Left lobe of liver (tissue), 2 donors: ENCODE results near the gene NOL4L. TPM values are rescaled to one million over a fixed set of nuclear protein-coding genes. Genes with fewer than 3 reads are reported as not detected.
"Not testable (repeated sequence)": the region's sequence is repeated elsewhere in the genome, so short reads cannot be mapped to it uniquely, and the experiment has no call there.

Source experiments
- ATAC-seq: fragments of 200-7000 bp; cut with Tn5 transposase; one replicate; pipeline ENCODE4 v1.9.1; 2020; ENCODE audit warnings: mild to moderate bottlenecking, moderate library complexity
- DNase-seq: peaks from one replicate; pipeline ENCODE4 v3.0.0-alpha.2; 2020; ENCODE audit warnings: low spot score
- total RNA-seq: library from RNA; stranded (reverse); gene quantifications from one replicate; pipeline ENCODE4 v1.2.1, GENCODE V29; 2021
- donor health status: DM: no; HTN: no; CAD: no; lungs with moderate emphysema.
- donor health status: DM: no; HTN: yes; CAD: no.

The NOL4L gene
- total RNA-seq, 1 donor from 2014 or later, result 5.8 TPM

GRCh38 chr20:32512047-32512385 lies 73.1 kb downstream of the NOL4L start:
- no peak for DNase-seq
- no peak for ATAC-seq

DNA sequence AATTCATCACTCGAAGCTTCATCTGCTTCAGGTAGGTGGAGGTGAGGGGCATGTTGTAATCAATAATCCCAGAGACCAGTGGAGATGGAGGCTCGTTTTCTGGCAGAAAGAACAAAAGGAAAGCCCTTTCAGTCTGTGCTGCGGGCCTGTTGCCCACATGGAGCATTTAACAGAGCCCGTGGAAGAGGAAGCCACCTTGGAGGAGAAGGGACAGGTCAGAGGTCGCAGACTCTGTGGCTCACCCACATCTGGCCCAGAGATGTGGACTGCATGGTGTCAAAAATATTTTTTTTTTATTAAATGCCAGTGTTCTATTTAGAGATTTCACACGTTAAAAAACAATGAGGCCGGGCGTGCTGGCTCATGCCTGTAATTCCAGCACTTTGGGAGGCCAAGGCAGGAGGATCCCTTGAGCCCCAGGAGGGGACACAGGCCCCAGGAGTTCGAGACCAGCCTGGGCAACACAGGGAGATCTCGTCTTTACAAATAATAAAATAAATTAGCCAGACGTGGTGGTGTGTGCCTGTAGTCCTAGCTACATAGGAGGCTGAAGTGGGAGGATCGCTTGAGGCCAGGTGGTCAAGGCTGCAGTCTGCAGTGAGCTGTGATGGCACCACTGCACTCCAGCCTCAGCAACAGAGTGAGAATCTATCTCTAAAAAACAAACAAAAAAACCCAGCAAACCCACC lies 73.6 kb downstream of the NOL4L start:
- no peak for DNase-seq
- no peak for ATAC-seq

- no peak for ATAC-seq
These were observed 74.4 kb downstream of the NOL4L start for GRCh38 chr20:32510601-32511357.

GRCh38 chr20:32510120-32510600 lies 75.0 kb downstream of the NOL4L start:
- ATAC-seq, result no peak
- DNase-seq, result no peak

More at GRCh38 chr20:32510601-32511357, 74.4 kb downstream of the NOL4L start:
- no peak for DNase-seq

DNA sequence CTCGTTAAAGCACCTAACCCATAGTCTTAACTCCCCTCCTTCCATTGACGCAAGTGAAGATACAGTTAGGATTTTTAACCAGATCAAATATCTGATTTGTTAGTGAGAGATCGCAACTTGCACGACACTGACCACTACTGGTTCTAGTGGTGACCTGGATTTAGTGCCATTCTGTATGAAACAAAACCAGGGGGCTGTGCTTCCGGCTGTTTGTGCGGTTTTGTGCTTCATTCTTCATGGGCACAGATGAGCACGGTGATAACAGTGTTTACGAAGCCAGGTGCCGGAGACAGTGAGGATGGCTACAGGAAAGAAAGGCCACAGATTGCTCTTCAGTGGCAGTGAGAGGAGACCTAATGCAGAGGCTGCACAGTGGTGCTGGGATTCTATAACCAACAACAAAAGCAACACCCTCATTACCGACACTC lies 75.5 kb downstream of the NOL4L start:
- DNase-seq, result no peak
- ATAC-seq, result peak; percentile 56

DNA sequence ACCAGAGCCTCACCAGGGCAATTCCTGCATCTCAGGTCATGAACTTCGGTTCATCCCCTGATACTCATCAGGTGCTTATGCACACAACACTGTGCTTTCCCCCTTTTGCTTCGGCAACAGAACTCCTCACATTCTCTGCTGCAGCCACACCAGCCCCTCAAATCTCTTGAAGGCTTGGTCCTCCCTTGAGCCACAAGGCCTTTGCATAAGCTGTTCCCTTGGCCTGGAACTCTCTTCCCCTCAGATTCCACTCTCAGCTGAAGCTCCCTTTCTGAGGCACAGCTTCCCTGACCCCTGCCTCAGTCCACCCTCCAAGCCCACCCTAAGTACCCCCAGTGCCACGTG lies 76.4 kb downstream of the NOL4L start:
- ATAC-seq, result no peak
- DNase-seq, result no peak

DNA sequence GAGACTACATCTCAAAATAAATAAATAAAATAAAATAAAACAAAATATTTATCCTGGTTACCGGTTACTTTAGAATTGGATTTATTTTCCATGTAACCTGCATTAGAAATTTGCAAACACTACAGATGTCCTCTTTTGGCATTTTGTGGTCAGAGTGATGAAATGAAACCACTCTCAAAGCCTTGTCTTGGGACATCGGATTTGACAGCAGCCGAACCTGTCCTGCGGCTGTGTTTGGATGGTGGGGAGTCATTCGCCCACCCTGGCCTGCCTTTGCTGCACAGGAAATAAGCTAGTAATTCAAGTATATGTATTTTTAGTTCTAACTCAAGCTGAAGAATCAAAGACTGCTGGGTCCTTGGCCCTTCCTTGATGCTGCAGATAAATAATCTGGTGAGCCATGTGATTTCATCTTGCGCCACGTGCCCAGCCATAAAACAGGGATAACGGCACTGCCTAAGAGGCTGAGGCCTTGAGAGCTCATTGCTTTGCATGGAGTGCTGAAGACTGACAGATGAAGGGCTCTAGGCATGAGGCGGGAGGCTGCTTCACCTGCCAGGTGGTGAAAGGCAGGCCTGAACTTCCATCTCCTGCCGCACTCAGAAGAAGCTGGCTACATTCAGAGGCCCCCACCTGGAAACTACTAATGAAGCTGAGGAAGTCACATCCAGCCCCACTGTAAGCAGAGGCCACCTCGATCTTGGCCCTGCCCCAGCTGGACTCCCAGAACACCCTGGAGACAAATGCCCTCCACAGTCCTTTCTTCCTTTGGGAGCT lies 76.9 kb downstream of the NOL4L start:
- DNase-seq, result no peak
- ATAC-seq, result no peak

GRCh38 chr20:32506721-32507120 lies 78.4 kb downstream of the NOL4L start:
- ATAC-seq, result no peak
- DNase-seq, result no peak

GRCh38 chr20:32505723-32506473 lies 79.2 kb downstream of the NOL4L start:
- peak; percentile 83 for ATAC-seq
- peak; percentile 67 for DNase-seq

- ATAC-seq (no peak), DNase-seq (no peak)
These were observed 83.4 kb downstream of the NOL4L start for GRCh38 chr20:32501709-32502108.

- ATAC-seq, result peak; percentile 58
- no peak for DNase-seq
These were observed 87.4 kb downstream of the NOL4L start for GRCh38 chr20:32497589-32498224.

DNA sequence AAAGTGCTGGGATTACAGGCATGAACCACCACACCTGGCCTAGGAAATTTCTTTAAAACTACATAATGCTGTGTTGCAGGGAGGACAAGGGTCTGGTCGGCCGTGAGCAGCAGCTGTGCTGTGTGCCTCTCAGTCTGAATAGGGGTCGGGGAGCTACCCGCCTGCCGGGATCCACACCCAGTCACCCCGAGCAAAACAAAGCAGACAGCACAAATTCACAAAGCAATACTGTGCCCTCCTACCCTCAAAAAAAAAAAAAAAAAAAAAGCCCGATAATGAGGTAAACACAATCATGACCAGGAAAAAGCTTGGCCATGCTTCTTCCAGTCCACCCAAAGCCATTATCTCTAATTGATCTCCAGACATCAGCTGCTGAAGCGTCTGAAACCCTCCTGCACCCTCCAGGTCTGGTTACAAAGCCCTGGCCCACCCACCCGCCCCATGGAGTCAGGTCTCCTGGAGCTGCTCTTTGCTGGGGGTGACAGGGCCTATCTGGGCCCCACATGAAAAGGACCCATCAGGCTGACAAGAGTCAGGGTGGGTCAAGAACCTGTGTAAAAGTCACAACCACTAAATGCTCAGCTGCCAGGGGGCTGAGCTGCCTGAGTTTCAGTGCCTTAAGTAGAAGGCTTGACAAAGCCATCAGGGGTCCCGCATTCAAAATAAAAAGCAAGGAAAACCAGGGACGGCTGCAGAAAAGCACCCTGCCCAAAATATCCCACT lies 88.2 kb downstream of the NOL4L start:
- DNase-seq, result no peak
- ATAC-seq, result no peak

DNA sequence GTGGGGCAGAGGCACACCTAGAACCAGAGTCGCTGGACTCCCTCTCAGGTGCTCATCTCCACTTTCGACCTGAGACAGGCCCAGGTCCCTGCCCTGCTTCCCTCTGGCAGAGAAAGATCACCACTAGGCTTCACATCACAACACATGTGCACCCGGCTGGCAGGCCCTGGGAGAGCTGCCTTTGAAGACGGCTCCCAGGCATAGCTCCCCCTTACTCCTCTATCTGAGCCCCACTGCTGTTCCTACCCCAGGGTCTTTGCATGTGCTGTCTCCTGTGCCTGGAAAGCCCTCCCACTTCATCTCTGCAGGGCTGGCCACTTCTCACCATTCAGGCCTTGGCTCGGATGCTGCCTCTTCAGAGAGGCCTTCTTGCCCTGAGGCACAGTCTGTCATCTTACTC lies 89.2 kb downstream of the NOL4L start:
- no peak for ATAC-seq
- no peak for DNase-seq

- no peak for ATAC-seq
These were observed 89.9 kb downstream of the NOL4L start for GRCh38 chr20:32495217-32495565.

DNA sequence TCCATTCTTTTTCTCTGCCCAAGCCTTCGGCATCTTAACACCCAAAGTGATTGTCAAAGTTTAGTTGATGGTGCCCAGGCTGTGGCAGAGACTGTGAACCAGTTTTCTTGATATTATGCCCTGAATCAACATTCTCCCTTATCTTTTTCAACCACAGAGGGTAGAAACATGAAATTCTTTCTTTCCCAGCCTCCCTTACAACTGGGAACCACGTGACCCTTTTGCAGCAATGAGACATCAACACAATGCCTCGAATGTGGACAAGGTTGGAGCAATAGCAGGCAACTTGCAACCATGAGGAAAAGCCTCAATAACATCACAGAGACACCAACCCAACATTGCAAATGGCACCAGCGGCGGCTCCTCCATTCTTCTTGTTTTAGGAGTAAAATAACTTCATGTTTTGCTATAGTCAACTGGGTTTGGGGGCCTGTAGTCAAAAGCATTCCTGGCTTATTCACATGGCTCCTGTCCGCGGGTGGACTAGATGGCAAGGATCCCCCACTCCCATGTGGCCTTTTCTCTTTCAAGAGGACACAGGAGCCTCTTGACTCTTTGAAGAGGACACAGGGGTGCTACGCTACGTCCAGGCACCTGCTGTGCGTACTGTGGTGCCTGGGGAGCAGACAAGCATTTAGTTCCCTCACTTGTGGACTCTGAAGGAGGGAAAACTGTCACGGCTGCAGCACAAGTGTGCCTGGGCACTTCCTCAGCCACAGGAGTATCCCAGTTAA lies 90.5 kb downstream of the NOL4L start:
- no peak for DNase-seq

More at GRCh38 chr20:32495217-32495565, 89.9 kb downstream of the NOL4L start:
- no peak for DNase-seq

DNA sequence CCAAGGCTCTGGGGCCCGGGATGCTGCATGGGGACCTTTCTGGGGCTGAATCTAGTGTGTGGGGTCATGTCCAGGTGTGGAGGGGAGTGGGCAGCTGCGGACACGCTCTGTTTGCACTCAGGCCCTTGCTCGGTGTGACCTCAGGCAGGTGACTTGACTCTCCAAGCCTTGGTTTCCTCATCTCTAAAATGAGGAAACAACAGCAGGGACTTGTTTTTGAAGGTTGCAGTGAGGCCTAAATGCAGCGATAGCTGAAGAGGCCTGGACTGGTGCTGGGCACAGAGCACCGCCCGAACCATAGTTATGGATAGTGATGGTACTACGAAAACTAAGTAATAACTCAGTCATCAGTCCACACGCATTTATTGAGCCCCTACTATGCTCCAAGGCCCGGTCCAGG lies 91.8 kb downstream of the NOL4L start:
- DNase-seq (no peak), ATAC-seq (no peak)

More for the DNA sequence above, 90.5 kb downstream of the NOL4L start:
- ATAC-seq, result no peak

GRCh38 chr20:32491764-32492151 lies 93.4 kb downstream of the NOL4L start:
- not testable (repeated sequence) for ATAC-seq, DNase-seq

- no peak for ATAC-seq
- DNase-seq, result no peak
These were observed 94.0 kb downstream of the NOL4L start for GRCh38 chr20:32490942-32491763.
